ENCODE results near the gene FNDC10.

Gene FNDC10

GRCh38 chr1:1602968-1603506, 3.1 kb upstream of the FNDC10 start:
- H3K4me3 ChIP-seq (ENCODE audit: low read depth, low read length): no peak overlapping the region
- no peak for DNase-seq (ENCODE audit: low read depth)
- no peak for TF ChIP-seq CTCF (IDR thresholded peaks at IDR 0.05; ENCODE audit: control insufficient read depth, extremely low read depth, insufficient read depth)

- no peak for TF ChIP-seq CTCF (IDR thresholded peaks at IDR 0.05; ENCODE audit: control insufficient read depth, extremely low read depth, insufficient read depth)
- no peak for DNase-seq (ENCODE audit: low read depth)
- H3K4me3 ChIP-seq (ENCODE audit: low read depth, low read length): no peak overlapping the region
These were observed 2.5 kb upstream of the FNDC10 start for GRCh38 chr1:1602304-1602967.

- H3K4me3 ChIP-seq (ENCODE audit: low read depth, low read length): no peak overlapping the region
- DNase-seq (ENCODE audit: low read depth): no peak
- TF ChIP-seq CTCF (IDR thresholded peaks at IDR 0.05; ENCODE audit: control insufficient read depth, extremely low read depth, insufficient read depth): no peak
These were observed 1.8 kb upstream of the FNDC10 start for GRCh38 chr1:1601564-1602303.

- no peak for DNase-seq (ENCODE audit: low read depth)
- no peak for TF ChIP-seq CTCF (IDR thresholded peaks at IDR 0.05; ENCODE audit: control insufficient read depth, extremely low read depth, insufficient read depth)
- peak overlapping the region; percentile 63 for H3K4me3 ChIP-seq (ENCODE audit: low read depth, low read length)
These were observed 1.1 kb upstream of the FNDC10 start for GRCh38 chr1:1600861-1601563.

- no peak for DNase-seq (ENCODE audit: low read depth)
- TF ChIP-seq CTCF (IDR thresholded peaks at IDR 0.05; ENCODE audit: control insufficient read depth, extremely low read depth, insufficient read depth): peak; percentile 12; the same call in 1 of the 2 replicates
- H3K4me3 ChIP-seq (ENCODE audit: low read depth, low read length): no peak overlapping the region
These were observed 653 bp downstream of the FNDC10 start for GRCh38 chr1:1599030-1599934.

- no peak for DNase-seq (ENCODE audit: low read depth)
- H3K4me3 ChIP-seq (ENCODE audit: low read depth, low read length): no peak overlapping the region
- no peak for TF ChIP-seq CTCF (IDR thresholded peaks at IDR 0.05; ENCODE audit: control insufficient read depth, extremely low read depth, insufficient read depth)
These were observed 1.3 kb downstream of the FNDC10 start for GRCh38 chr1:1598720-1599029.

Measured in LNCaP clone FGC (cell line).